Stomach (tissue), 9 donors: ENCODE data around the gene SUPT4H1. TPM values are rescaled to one million over a fixed set of nuclear protein-coding genes. Genes with fewer than 3 reads are reported as not detected.

Experiments
- DNase-seq, 2 donors: peaks; one replicate each; pipeline versions ENCODE4 v3.0.0 to v3.0.0-alpha.2; 2013 to 2019
- H3K27ac ChIP-seq, 5 donors: fragments of 200-600 bp in 4 of 5; sonication (generic) in 4 of 5; one replicate each; pipeline ENCODE4 v1.5.1; 2013 to 2019; ENCODE audit warnings: mild to moderate bottlenecking in 1 of 5, moderate library complexity in 1 of 5
- H3K27me3 ChIP-seq, 3 donors: fragments of 200-600 bp; sonication (generic); one replicate each; pipeline ENCODE4 v1.5.1; 2017 to 2019; ENCODE audit warnings: mixed run types in 1 of 3
- H3K36me3 ChIP-seq, 4 donors: fragments of 200-600 bp; sonication (generic); 1 replicate in 3 of 4; 2 replicates in 1 of 4; pipeline ENCODE4 v1.5.1; 2016 to 2019
- H3K4me1 ChIP-seq, 4 donors: fragments of 200-600 bp; sonication (generic); one replicate each; pipeline ENCODE4 v1.5.1; 2016 to 2019
- H3K4me3 ChIP-seq, 4 donors: fragments of 200-600 bp; sonication (generic) in 3 of 4; one replicate each; pipeline ENCODE4 v1.5.1; 2016 to 2019; ENCODE audit warnings: mild to moderate bottlenecking in 1 of 4
- H3K9me3 ChIP-seq, 4 donors: fragments of 200-600 bp; sonication (generic); one replicate each; pipeline ENCODE4 v1.5.1; 2016 to 2019
- EP300 ChIP-seq: sonication (generic); formaldehyde crosslinking; IDR thresholded peaks from one replicate; pipeline ENCODE4 v1.6.1; 2017; ENCODE audit warnings: antibody characterized with exemption
- POLR2A ChIP-seq, 4 donors: fragments of 450-650 bp; IDR thresholded peaks; one replicate each; pipeline ENCODE4 v1.6.1; 2016; ENCODE audit warnings: antibody characterized with exemption in 4 of 4, control low read depth in 2 of 4, mild to moderate bottlenecking in 1 of 4, moderate library complexity in 1 of 4
- POLR2AphosphoS5 ChIP-seq, 3 donors: sonication (generic); formaldehyde crosslinking; IDR thresholded peaks; one replicate each; pipeline ENCODE4 v1.6.1; 2016; ENCODE audit warnings: antibody characterized with exemption in 3 of 3
- WGBS, 5 donors: extraction: QIAGEN DNeasy Blood & Tissue Kit in 3 of 5; methylation state at CpG; one replicate each; pipeline versions ENCODE4 v1.1.5 to v1.1.7; 2013 to 2018; 5-methylcytosine and 5-hydroxymethylcytosine counted together
- intact Hi-C: fragments of 100-400 bp; cut with DNase I; formaldehyde crosslinking; loops from one replicate; pipeline ENCODE4 v1.15.1; 2023; ENCODE audit warnings: low total_unique reads
- polyA plus RNA-seq, 3 donors: library from polyadenylated mRNA; stranded (reverse); fragments of 200-250 nt; gene quantifications; one replicate each; pipeline ENCODE4 v1.2.3, GENCODE V29; 2013
- total RNA-seq, 5 donors: library from RNA; depleted of rRNA; stranded (reverse); fragments of >200 nt; gene quantifications; one replicate each; pipeline versions ENCODE4 v1.1.0 to v1.2.3, GENCODE V29; 2014 to 2016
- TF ChIP-seq, protein P1 (sequence below), 7 experiments: fragments of 450-650 bp in 4 of 7; fragments of 200-600 bp in 3 of 7; sonication (generic) in 3 of 7; IDR thresholded peaks; one replicate each; pipeline ENCODE4 v1.5.1; 2016 to 2019; ENCODE audit warnings: antibody characterized with exemption in 7 of 7, control low read depth in 2 of 7, mild to moderate bottlenecking in 1 of 7
- donor health status: healthy with polysubstance abuse.
- donor health status: Bipolar disorder and iron deficiency.
- donor health status: healthy.

The SUPT4H1 gene
- total and polyA plus RNA-seq, 8 donors: 6.7 to 80.9 (median 43.1) TPM

DNA sequence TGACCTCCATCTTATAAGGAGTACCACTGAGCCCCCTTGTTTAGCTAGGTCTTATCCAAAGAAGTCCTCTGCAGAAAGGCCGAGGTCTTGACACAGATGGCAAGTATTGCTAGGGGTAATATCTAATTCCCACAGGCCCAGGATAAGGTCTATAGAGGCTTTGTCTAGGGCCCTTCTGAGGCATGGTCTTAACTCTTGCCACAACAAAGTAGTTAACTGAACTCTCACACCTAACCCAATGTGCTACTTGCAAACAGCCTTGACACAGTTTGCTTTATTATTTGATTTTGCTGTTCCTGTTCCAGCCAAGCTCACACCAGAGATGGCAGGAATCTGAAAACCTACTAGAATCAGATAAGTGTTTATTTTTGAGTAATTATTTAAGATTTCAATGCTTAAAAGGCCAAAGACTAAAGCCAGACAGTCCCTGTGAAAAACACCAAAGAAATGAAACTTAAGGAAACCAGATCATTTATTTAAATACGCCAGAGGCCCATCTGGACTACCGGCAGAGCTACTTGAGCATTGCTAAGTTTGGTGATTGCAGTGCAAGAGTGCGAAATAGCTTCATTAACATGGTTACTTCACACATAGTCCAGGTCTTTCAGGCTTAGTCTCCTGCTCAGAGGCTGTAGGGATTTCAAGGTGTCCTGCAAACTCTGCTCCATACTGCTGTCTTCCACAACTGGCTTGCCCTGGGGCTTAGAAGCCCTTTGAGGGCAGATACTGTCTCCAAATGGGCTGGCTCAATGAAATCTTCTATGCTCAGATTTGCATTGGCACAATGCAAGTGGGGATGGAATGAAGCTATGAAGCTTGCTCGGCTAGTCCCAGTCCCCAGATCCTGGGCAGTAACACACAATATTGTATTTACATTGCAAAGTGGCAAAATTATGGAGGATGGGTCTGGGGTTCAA is 28.5 kb upstream of the SUPT4H1 start:
- H3K27me3 ChIP-seq: no peaks in the 10 kb centered on the region
- H3K9me3 ChIP-seq: no peaks in the 10 kb centered on the region
- intact Hi-C loops: no loop called here
- TF ChIP-seq POLR2AphosphoS5 (IDR thresholded peaks at IDR 0.05) (no peak), POLR2A (IDR thresholded peaks at IDR 0.05) (no peak), EP300 (no peak)
- TF ChIP-seq, protein P1, sequence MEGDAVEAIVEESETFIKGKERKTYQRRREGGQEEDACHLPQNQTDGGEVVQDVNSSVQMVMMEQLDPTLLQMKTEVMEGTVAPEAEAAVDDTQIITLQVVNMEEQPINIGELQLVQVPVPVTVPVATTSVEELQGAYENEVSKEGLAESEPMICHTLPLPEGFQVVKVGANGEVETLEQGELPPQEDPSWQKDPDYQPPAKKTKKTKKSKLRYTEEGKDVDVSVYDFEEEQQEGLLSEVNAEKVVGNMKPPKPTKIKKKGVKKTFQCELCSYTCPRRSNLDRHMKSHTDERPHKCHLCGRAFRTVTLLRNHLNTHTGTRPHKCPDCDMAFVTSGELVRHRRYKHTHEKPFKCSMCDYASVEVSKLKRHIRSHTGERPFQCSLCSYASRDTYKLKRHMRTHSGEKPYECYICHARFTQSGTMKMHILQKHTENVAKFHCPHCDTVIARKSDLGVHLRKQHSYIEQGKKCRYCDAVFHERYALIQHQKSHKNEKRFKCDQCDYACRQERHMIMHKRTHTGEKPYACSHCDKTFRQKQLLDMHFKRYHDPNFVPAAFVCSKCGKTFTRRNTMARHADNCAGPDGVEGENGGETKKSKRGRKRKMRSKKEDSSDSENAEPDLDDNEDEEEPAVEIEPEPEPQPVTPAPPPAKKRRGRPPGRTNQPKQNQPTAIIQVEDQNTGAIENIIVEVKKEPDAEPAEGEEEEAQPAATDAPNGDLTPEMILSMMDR (IDR thresholded peaks at IDR 0.05): no peak
- no peak for DNase-seq
- WGBS, 5 donors: 76 to 93% (median 80%) methylated on average over 5 of the region's 5 CpGs
- no peaks in the 10 kb centered on the region for H3K36me3 ChIP-seq
- peaks cover 28 to 66% (median 39%) of the 10 kb centered on the region in 4 donors for H3K4me1 ChIP-seq
- H3K4me3 ChIP-seq: no peak overlapping the region
- H3K27ac ChIP-seq: peak overlapping the region in 2 of 5 donors; percentile 15 to 69

DNA sequence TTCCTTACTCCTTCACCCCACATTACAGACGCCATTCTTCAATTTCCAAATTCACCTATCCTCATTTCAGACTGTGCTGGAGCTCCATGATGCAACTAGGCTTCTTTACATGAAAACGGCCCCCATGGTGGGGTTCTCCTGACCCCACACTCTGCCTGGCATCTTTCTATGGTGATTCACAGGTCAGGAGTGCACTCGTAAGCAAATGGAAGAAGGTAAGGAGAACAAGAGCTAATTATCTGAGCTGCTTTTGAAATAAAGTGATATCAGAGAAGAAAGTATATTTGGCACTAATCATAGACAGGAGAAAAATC is 27.5 kb upstream of the SUPT4H1 start:
- WGBS, 5 donors: 63 to 82% (median 71%) methylated on average over 3 of the region's 3 CpGs
- Histone ChIP-seq H3K4me1 (peaks cover 28 to 68% (median 41%) of the 10 kb centered on the region in 4 donors), H3K27ac (no peak overlapping the region)

DNA sequence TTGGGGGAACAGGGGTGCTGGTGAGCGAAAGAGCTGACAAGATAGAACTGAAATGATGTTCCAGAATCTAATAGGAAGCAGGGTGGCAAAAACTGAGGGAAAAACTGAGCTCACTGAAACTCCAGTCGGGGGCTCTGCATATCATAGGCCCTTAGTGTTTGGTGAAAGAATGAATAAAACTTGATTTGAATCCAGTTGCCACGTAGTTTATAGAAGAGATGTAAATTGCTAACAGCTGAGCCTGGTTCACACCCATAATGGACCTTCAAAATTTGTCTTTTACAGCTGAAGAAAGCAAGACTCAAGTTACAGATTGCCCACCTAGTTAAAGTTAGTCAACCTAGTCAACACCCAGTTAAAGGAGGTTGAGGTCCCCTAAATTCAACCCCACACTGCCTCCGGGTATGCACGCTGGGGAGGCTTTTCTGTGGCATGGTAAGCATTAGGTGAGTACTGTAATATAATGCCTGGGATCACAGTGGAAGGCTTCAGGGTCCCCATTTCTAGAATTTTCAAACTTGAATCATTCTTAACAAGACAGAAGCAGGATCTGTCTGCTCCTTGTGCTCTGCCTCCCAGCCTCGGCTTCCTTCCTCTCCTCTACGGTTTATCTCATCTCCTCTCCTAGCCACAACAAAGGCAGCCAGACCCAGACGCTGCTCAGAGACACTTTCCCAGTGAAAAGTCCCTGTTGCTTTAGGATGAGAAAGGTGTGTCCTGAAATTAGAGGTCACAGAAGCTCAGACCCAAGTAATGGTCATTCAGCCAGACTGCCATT is 26.9 kb upstream of the SUPT4H1 start:
- H3K27me3 ChIP-seq: no peaks in the 10 kb centered on the region
- no peak for TF ChIP-seq POLR2A (IDR thresholded peaks at IDR 0.05)
- no peak for TF ChIP-seq EP300
- no peak for TF ChIP-seq POLR2AphosphoS5 (IDR thresholded peaks at IDR 0.05)
- TF ChIP-seq, protein P1 (IDR thresholded peaks at IDR 0.05): no peak
- no peaks in the 10 kb centered on the region for H3K9me3 ChIP-seq
- 61 to 76% (median 71%) methylated on average over 8 of the region's 8 CpGs for WGBS, 5 donors
- H3K4me1 ChIP-seq: peaks cover 28 to 63% (median 38%) of the 10 kb centered on the region in 4 donors
- no peak overlapping the region for H3K4me3 ChIP-seq
- intact Hi-C loops: no loop called here
- DNase-seq: no peak
- H3K36me3 ChIP-seq: no peaks in the 10 kb centered on the region
- H3K27ac ChIP-seq: no peak overlapping the region

More for the DNA sequence above, 27.5 kb upstream of the SUPT4H1 start:
- Histone ChIP-seq H3K9me3 (no peaks in the 10 kb centered on the region), H3K27me3 (no peaks in the 10 kb centered on the region), H3K4me3 (no peak overlapping the region), H3K36me3 (no peaks in the 10 kb centered on the region)
- intact Hi-C loops: no loop called here
- TF ChIP-seq EP300 (no peak), POLR2AphosphoS5 (IDR thresholded peaks at IDR 0.05) (no peak), POLR2A (IDR thresholded peaks at IDR 0.05) (no peak)
- TF ChIP-seq, protein P1 (IDR thresholded peaks at IDR 0.05): no peak
- no peak for DNase-seq

DNA sequence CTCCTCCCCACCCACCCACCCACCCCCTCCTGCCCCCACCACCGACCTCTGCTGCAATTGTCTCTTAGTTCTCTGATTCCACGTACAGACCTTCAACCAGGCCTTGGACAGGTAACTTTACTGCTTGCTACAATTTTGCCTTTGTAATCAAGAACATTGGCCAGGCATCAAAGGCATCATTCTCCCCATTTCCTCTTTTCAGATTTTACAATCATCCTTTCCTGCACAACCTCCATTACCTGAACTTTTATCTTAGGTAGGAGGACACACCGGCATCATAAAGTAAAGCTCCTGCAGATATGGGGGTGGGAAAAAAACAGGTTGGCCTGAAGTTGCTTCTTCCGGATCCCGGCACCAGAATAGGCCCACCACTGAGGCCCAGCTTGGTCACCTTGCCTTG is 25.7 kb upstream of the SUPT4H1 start:
- Histone ChIP-seq H3K36me3 (no peaks in the 10 kb centered on the region), H3K4me1 (peaks cover 27 to 54% (median 30%) of the 10 kb centered on the region in 4 donors), H3K9me3 (no peaks in the 10 kb centered on the region), H3K4me3 (no peak overlapping the region), H3K27me3 (no peaks in the 10 kb centered on the region), H3K27ac (peak overlapping the region in 1 of 5 donors; percentile 47)
- intact Hi-C loops: no loop called here
- 60 to 77% (median 72%) methylated on average over 5 of the region's 5 CpGs for WGBS, 5 donors
- TF ChIP-seq POLR2AphosphoS5 (IDR thresholded peaks at IDR 0.05): no peak
- TF ChIP-seq, protein P1 (IDR thresholded peaks at IDR 0.05): no peak
- DNase-seq: no peak
